ENCODE data around the gene SPAG9. TPM values are rescaled to one million over a fixed set of nuclear protein-coding genes. Genes with fewer than 3 reads are reported as not detected.

Gene SPAG9
- total and polyA plus RNA-seq, 2 of the 8 experiments (the other 6 are each of a cell fraction or from before 2014, with no cell fraction given) = 9.8 to 63.8 TPM

GRCh38 chr17:50916026-50916707, 204.5 kb downstream of the SPAG9 start:
- Histone ChIP-seq H3K27me3 (replicated peaks in 1 of 4; ENCODE audit: control insufficient read depth in 3 of 4, extremely low read depth in 1 of 4, insufficient read depth in 3 of 4, low read length in 3 of 4) (peaks cover 0 to 2% (median 0%) of the 10 kb centered on the region in 4 experiments; a peak in 2 of 7 replicates), H3K23ac (ENCODE audit: insufficient read length) (no peak overlapping the region), H2BK12ac (ENCODE audit: low read depth, low read length) (peak overlapping the region; percentile 45; the same call in 1 of the 2 replicates), H3K36me3 (ENCODE audit: control insufficient read depth in 2 of 4, insufficient read depth in 4 of 4, low read length in 3 of 4) (no peaks in the 10 kb centered on the region), H3K9me3 (ENCODE audit: insufficient read depth in 2 of 2, low read depth in 1 of 2, low read length in 1 of 2) (no peaks in the 10 kb centered on the region), H4K5ac (ENCODE audit: insufficient read length, low read depth, low read length) (peak overlapping the region; percentile 13), H4K20me1 (replicated peaks in 1 of 2; ENCODE audit: control insufficient read depth in 1 of 2, insufficient read depth in 2 of 2, low read length in 2 of 2) (no peaks in the 10 kb centered on the region), H4K91ac (replicated peaks; ENCODE audit: insufficient read length, low read length) (peak overlapping the region; percentile 5), H3K4ac (replicated peaks; ENCODE audit: insufficient read length, low read depth, low read length) (no peak overlapping the region), H2BK15ac (ENCODE audit: low read length) (peak overlapping the region; percentile 61; the same call in 1 of the 2 replicates), H3K23me2 (ENCODE audit: low read depth, low read length) (no peaks in the 10 kb centered on the region), H3K79me1 (ENCODE audit: low read depth, low read length) (no peaks in the 10 kb centered on the region), H2AFZ (ENCODE audit: low read length) (no peak overlapping the region), H3K27ac (ENCODE audit: low read depth, low read length) (no peak overlapping the region), H3K9ac (replicated peaks in 1 of 4; ENCODE audit: extremely low read depth in 1 of 4, low read depth in 3 of 4, low read length in 3 of 4) (no peak overlapping the region), H3K4me3 (ENCODE audit: extremely low read depth in 1 of 4, insufficient read depth in 2 of 4, low read depth in 3 of 4, low read length in 4 of 4) (no peak overlapping the region), H2AK5ac (ENCODE audit: low read depth, low read length) (peak overlapping the region; percentile 82; the same call in 1 of the 2 replicates), H3K4me1 (replicated peaks in 1 of 4; ENCODE audit: control insufficient read depth in 3 of 4, insufficient read depth in 4 of 4, low read length in 3 of 4) (peaks cover 2 to 57% (median 40%) of the 10 kb centered on the region in 4 experiments), H3K4me2 (ENCODE audit: insufficient read depth in 1 of 2, low read depth in 2 of 2, low read length in 2 of 2) (no peak overlapping the region), H4K8ac (ENCODE audit: extremely low read depth, insufficient read depth, low read length) (no peak overlapping the region), H3K14ac (ENCODE audit: insufficient read length) (no peak overlapping the region), H3K56ac (replicated peaks; ENCODE audit: insufficient read length, low read depth, low read length) (no peak overlapping the region), H2BK5ac (ENCODE audit: low read depth, low read length) (0 out of 2 replicates have a peak overlapping the region, but pooled peaks have one; percentile 28), H2BK120ac (replicated peaks; ENCODE audit: low read depth, low read length) (no peak overlapping the region), H3K79me2 (ENCODE audit: control insufficient read depth in 1 of 2, insufficient read depth in 2 of 2, low read length in 2 of 2) (no peaks in the 10 kb centered on the region), H3K18ac (ENCODE audit: extremely low read depth, low read length) (peak overlapping the region; percentile 16), H2BK20ac (ENCODE audit: low read length) (peak overlapping the region; percentile 66)
- WGBS, 2 experiments (ENCODE audit: extremely low coverage in 1 of 2, insufficient coverage in 1 of 2, insufficient read length in 1 of 2, insufficient replicate concordance in 2 of 2, low coverage in 1 of 2, low lambda C conversion rate in 2 of 2, missing lambda C conversion rate in 1 of 2) = 75% methylated on average over 2 of the region's 2 CpGs; no CpG with 5 or more reads in 1 of the 2 experiments
- ChIA-PET CTCF (ENCODE audit: partially characterized antibody) (interaction anchor here (0.6 to 2.1 kb wide), 9 partner anchors 8 to 64 kb away, joined by 3 to 15 read pairs (median 4); no protein-coding TSS in a partner anchor), POLR2A (ENCODE audit: partially characterized antibody) (interaction anchor here (0.9 to 7.9 kb wide), 9 partner anchors 9 to 64 kb away, joined by 3 to 71 read pairs (median 4); partner anchors contain the start of gene TOB1)
- DNase-seq (ENCODE audit: low read depth in 1 of 2, low spot score in 2 of 2) (no peak), FAIRE-seq (no peak)

Data from H1 (cell line).